Activated naive CD4-positive, alpha-beta T cell treated with anti-CD3 and anti-CD28 coated beads, Interleukin-2, amount 50 U/mL, for 72 hours (primary cell): ENCODE data around the gene PRR3. TPM values are rescaled to one million over a fixed set of nuclear protein-coding genes. Genes with fewer than 3 reads are reported as not detected.
"Not testable (repeated sequence)": the region's sequence is repeated elsewhere in the genome, so short reads cannot be mapped to it uniquely, and the experiment has no call there.

Source experiments
- ATAC-seq, 2 donors: fragments of 150-1000 bp; cut with Tn5 transposase; 2 replicates each; pipeline ENCODE4 v1.10.0; 2021; ENCODE audit warnings: mild to moderate bottlenecking in 2 of 2, moderate library complexity in 2 of 2
- DNase-seq, 2 donors: peaks; one replicate each; pipeline ENCODE4 v3.0.0; 2021 to 2022; ENCODE audit warnings: low spot score in 2 of 2
- H3K27ac Mint-ChIP-seq, 2 donors: one replicate each; pipeline ENCODE4 v1.8.0; 2022; ENCODE audit warnings: mild to moderate bottlenecking in 2 of 2, mixed read lengths in 2 of 2
- H3K36me3 Mint-ChIP-seq, 2 donors: one replicate each; pipeline ENCODE4 v1.8.0; 2022; ENCODE audit warnings: mixed read lengths in 2 of 2
- H3K9me3 Mint-ChIP-seq, 2 donors: one replicate each; pipeline ENCODE4 v1.8.0; 2022; ENCODE audit warnings: mixed read lengths in 2 of 2
- total RNA-seq, 2 donors: library from RNA; stranded (reverse); gene quantifications; one replicate each; pipeline ENCODE4 v1.2.3, GENCODE V29; 2022

PRR3 gene
- total RNA-seq, 2 donors from 2014 or later, result 19.8 to 27.4 TPM

- not testable (repeated sequence) for ATAC-seq, DNase-seq
- Mint-ChIP-seq H3K36me3 (peaks cover 34 to 55% of the 10 kb centered on the region in 2 donors), H3K27ac (peak overlapping the region in 1 of 2 donors; percentile 8), H3K9me3 (peaks cover 22 to 27% of the 10 kb centered on the region in 2 donors)
Observed at GRCh38 chr6:30526444-30526843, 30.7 kb upstream of the PRR3 start.

GRCh38 chr6:30529349-30529875, 27.7 kb upstream of the PRR3 start:
- H3K36me3 Mint-ChIP-seq, result peaks cover 6 to 30% of the 10 kb centered on the region in 2 donors

GRCh38 chr6:30530014-30530413, 27.1 kb upstream of the PRR3 start:
- Mint-ChIP-seq H3K36me3 (peaks cover 0 to 24% of the 10 kb centered on the region in 2 donors), H3K27ac (peak overlapping the region; percentile 89 to 91), H3K9me3 (peaks cover 0 to 4% of the 10 kb centered on the region in 2 donors)

More at GRCh38 chr6:30529349-30529875, 27.7 kb upstream of the PRR3 start:
- ATAC-seq (peak; percentile 67 to 74), DNase-seq (peak in 1 of 2 donors; percentile 59)
- peak overlapping the region; percentile 89 to 91 for H3K27ac Mint-ChIP-seq
- H3K9me3 Mint-ChIP-seq, result not testable (repeated sequence)

GRCh38 chr6:30533460-30534294, 23.4 kb upstream of the PRR3 start:
- H3K27ac Mint-ChIP-seq, result peak overlapping the region; percentile 91 to 94
- ATAC-seq (no peak), DNase-seq (no peak)
- H3K9me3 Mint-ChIP-seq, result peaks cover 0 to 4% of the 10 kb centered on the region in 2 donors
- H3K36me3 Mint-ChIP-seq, result peaks cover 0 to 11% of the 10 kb centered on the region in 2 donors

More at GRCh38 chr6:30530014-30530413, 27.1 kb upstream of the PRR3 start:
- ATAC-seq (no peak), DNase-seq (no peak)

- no peak for ATAC-seq
- H3K36me3 Mint-ChIP-seq, result no peaks in the 10 kb centered on the region
Observed at GRCh38 chr6:30537931-30538330, 19.2 kb upstream of the PRR3 start.

DNA sequence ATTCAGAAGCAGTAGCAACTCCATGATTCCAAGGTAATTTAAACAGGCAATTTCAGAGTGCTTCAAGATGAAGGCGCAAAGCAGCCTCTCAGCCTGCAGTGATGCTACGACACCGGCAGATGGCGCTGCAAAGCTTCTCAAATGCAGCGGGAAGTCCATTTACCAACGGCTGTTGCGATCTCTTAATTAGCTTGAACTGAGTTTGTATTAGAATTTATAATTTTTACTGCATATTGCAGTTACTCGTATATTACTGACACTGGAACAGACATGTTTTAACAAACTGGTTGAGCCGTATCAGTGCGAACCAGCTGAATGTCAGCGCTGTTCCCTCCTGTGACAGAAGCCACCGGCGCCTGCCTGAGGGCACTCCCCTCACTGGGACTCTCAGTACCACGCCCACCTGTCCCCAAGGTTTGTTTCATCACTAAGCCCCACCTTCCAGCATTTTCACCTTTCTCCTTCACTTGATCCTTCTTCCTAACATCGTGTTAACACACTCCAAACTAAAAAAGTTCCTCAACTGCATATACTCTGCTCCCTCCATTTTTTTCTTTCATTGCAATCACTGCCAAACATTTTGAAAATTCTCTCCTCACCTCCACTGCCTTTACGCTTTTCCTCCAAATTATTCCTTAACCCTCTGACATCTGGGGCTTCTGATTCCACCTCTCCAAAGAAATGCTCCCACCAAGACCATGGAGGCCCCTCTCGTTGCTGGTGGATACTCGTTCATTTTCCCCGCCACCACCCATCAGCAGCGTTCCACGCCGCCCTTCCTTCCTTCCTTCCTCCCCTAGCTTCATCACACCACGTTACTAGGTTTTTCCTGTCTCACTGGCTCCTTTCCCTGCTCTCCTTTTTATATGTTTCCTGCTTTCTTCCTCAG, 15.3 kb upstream of the PRR3 start:
- H3K27ac Mint-ChIP-seq, result peak overlapping the region; percentile 54 to 62
- H3K9me3 Mint-ChIP-seq, result no peaks in the 10 kb centered on the region
- ATAC-seq (peak; percentile 85 to 88), DNase-seq (peak; percentile 79 to 81)
- H3K36me3 Mint-ChIP-seq, result no peaks in the 10 kb centered on the region

More at GRCh38 chr6:30537931-30538330, 19.2 kb upstream of the PRR3 start:
- Mint-ChIP-seq H3K27ac (no peak overlapping the region), H3K9me3 (no peaks in the 10 kb centered on the region)
- no peak for DNase-seq

DNA sequence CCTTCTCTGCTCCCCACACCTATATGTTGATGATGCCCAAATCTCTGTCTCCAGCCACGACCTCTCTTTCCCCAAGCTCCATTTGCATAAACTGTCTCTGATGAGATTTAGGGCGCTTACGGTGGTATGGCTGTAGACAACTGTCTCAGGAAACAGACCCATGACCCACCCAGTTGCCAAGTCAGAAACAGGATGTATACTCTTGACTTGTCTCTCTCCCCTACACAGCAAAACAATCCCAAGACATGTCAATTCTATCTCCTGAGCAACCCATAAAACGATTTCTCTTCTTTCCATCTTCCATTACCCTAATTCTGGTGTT, 14.7 kb upstream of the PRR3 start:
- no peaks in the 10 kb centered on the region for H3K36me3 Mint-ChIP-seq
- ATAC-seq, result peak in 1 of 2 donors; percentile 6
- H3K9me3 Mint-ChIP-seq, result no peaks in the 10 kb centered on the region

GRCh38 chr6:30542915-30543314, 14.2 kb upstream of the PRR3 start:
- DNase-seq (no peak), ATAC-seq (no peak)
- Mint-ChIP-seq H3K27ac (peak overlapping the region in 1 of 2 donors; percentile 54), H3K9me3 (no peaks in the 10 kb centered on the region), H3K36me3 (no peaks in the 10 kb centered on the region)

More for the DNA sequence above, 14.7 kb upstream of the PRR3 start:
- H3K27ac Mint-ChIP-seq, result peak overlapping the region; percentile 54 to 62
- DNase-seq, result no peak

- no peaks in the 10 kb centered on the region for H3K9me3 Mint-ChIP-seq
- ATAC-seq (no peak), DNase-seq (no peak)
- H3K36me3 Mint-ChIP-seq, result no peaks in the 10 kb centered on the region
- peak overlapping the region; percentile 18 to 48 for H3K27ac Mint-ChIP-seq
Observed at GRCh38 chr6:30543821-30544220, 13.3 kb upstream of the PRR3 start.

- H3K36me3 Mint-ChIP-seq, result no peaks in the 10 kb centered on the region
- H3K9me3 Mint-ChIP-seq, result no peaks in the 10 kb centered on the region
- DNase-seq, result no peak
- peak overlapping the region in 1 of 2 donors; percentile 48 for H3K27ac Mint-ChIP-seq
- peak; percentile 69 to 70 for ATAC-seq
Observed at GRCh38 chr6:30544666-30545272, 12.3 kb upstream of the PRR3 start.

DNA sequence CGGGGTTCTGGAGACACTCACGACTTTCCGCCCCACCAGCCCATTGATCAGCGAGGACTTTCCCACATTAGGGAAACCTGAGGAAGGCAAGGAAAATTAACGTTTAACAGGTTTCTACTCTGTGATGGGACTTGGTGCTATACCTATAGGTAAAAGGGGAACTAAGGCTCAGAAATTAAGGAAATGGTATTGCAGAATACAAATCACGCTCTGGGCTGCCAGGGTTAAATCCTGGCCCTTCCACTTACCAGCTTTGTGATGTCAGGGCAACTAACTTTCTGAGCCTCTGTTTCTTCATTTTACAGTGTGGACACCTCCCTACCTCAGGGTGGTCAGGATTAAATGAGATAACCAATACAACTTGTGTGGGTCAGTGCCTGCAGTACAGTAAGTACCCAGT, 9.6 kb upstream of the PRR3 start:
- ATAC-seq, result no peak
- Mint-ChIP-seq H3K9me3 (no peaks in the 10 kb centered on the region), H3K27ac (no peak overlapping the region), H3K36me3 (peaks cover 0 to 14% of the 10 kb centered on the region in 2 donors)
- DNase-seq, result no peak

DNA sequence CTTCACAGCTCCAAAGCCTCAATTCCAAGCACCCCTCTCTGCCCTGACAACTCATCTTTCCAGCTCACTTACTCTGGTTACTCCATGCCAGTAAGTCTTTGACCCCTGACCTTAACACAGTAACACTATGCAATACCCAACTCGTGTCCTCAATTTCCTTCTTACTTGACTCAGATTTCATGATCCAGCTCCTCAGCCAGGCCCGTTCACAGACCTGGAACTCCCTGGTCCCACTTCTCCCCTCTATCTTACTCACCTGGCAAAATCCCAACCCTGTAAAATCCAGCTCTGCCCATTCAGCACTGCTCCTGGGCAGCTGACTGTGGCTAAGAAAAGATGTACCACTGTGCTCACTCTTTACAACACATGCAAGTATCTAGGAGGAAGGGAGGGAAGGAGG, 8.7 kb upstream of the PRR3 start:
- H3K36me3 Mint-ChIP-seq, result peaks cover 0 to 23% of the 10 kb centered on the region in 2 donors
- no peak for ATAC-seq
- DNase-seq, result no peak
- no peaks in the 10 kb centered on the region for H3K9me3 Mint-ChIP-seq
- peak overlapping the region in 1 of 2 donors; percentile 78 for H3K27ac Mint-ChIP-seq

DNA sequence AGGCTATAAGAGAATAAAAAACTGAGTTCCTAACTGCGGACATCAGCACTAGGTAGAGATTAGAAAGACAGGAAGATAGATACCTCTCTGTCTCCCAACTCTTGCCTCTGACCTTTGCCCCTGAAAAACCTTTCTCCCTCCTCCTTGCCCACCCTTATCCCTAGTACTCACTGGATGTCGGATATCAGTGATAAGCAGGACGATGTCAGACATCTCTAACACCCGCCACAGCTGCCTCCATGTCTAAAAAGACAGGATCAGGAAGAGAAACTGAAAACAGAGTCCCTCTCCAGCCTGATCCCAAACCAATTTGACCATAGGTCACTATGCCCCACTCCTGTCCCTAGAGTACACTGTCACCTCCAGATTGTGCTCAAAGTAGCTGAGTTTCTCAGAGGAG, 2.7 kb upstream of the PRR3 start:
- DNase-seq (no peak), ATAC-seq (no peak)
- Mint-ChIP-seq H3K27ac (peak overlapping the region in 1 of 2 donors; percentile 99), H3K36me3 (peaks cover 36 to 64% of the 10 kb centered on the region in 2 donors), H3K9me3 (no peaks in the 10 kb centered on the region)

DNA sequence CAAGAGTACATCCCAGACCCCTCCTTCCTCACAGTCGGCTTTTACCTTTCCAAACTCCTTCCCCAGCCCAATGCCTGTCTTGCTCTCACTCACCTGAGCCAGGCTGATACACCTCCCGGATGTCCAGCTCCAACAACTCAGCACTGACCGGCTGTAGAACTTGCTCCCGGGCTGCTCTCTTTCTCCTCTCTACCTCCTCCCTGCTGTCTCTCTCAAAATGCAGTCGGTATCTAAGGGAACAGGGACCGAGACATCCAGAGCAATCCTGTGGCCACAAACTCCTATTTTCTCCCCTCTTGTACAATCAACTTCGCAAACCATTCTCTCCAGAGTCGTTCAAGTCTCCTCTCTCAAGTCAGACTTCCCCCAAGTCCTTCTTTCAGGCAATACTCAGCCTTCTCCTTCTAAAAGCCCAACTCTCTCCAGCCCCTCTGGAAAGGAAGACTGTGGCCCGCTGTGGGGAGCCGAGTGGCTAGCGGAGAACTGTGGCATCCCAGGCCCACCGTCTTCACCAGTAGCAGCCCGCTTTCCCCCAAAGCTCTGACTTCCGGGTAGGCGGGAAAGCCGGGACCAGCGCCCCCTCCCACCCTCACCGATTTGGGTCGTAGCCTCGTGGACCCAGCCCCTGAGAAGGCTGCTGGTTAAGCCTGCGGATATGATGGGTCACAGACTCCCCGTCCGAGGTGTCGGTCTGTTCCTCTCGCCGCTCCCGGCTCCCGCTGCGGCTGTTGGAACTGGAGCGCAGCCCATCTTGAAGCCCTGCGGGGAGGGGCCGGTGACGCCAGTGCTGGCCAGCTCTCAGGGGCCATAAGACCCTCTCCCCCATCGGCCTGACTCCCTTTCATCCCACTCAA, 1.9 kb upstream of the PRR3 start:
- H3K9me3 Mint-ChIP-seq, result no peaks in the 10 kb centered on the region
- peak overlapping the region; percentile 99 for H3K27ac Mint-ChIP-seq
- DNase-seq (peak in 1 of 2 donors; percentile 34), ATAC-seq (no peak)
- H3K36me3 Mint-ChIP-seq, result peaks cover 40 to 65% of the 10 kb centered on the region in 2 donors

DNA sequence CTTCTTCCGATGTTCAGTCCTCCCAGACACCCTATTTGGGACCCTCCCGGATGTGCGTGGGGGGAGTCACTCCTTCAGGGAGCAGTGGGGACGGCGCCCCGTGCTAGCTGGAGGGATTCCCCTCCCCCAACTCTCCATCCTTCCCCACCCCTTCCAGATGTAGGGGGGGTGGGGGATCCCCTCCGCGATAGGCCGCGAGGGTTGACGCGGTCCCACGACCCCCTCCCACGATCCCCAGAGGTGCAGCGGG, 1.4 kb upstream of the PRR3 start:
- H3K27ac Mint-ChIP-seq, result peak overlapping the region; percentile 99
- H3K9me3 Mint-ChIP-seq, result no peaks in the 10 kb centered on the region
- no peak for ATAC-seq
- H3K36me3 Mint-ChIP-seq, result peaks cover 40 to 59% of the 10 kb centered on the region in 2 donors
- no peak for DNase-seq
